Liver (tissue), 3 donors: ENCODE results near the gene PKDREJ.

ENCODE experiments used
- EGR1 ChIP-seq, 2 donors: IDR thresholded peaks; 2 replicates each; pipeline ENCODE4 v1.6.1; 2016 to 2018; ENCODE audit warnings: antibody characterized with exemption in 2 of 2, low read depth in 2 of 2
- FOXA1 ChIP-seq: IDR thresholded peaks from 2 replicates; pipeline ENCODE4 v1.6.1; 2016; ENCODE audit warnings: antibody characterized with exemption
- HNF4G ChIP-seq: IDR thresholded peaks from 2 replicates; pipeline ENCODE4 v1.6.1; 2016; ENCODE audit warnings: antibody characterized with exemption
- JUND ChIP-seq, 2 donors: IDR thresholded peaks; 2 replicates each; pipeline ENCODE4 v1.6.1; 2016; ENCODE audit warnings: antibody characterized with exemption in 2 of 2
- RAD21 ChIP-seq, 2 donors: IDR thresholded peaks; 2 replicates each; pipeline ENCODE4 v1.6.1; 2016; ENCODE audit warnings: antibody characterized with exemption in 2 of 2, mild to moderate bottlenecking in 2 of 2
- RXRA ChIP-seq, 2 donors: IDR thresholded peaks; 2 replicates each; pipeline ENCODE4 v1.6.1; 2017 to 2018; ENCODE audit warnings: antibody characterized with exemption in 2 of 2, mild to moderate bottlenecking in 1 of 2
- TAF1 ChIP-seq: conservative IDR thresholded peaks from 2 replicates; pipeline ENCODE4 v1.6.1; 2016; ENCODE audit warnings: antibody characterized with exemption, mild to moderate bottlenecking
- TF ChIP-seq, protein P1 (sequence below): fragments of 150-350 bp; IDR thresholded peaks from 2 replicates; pipeline ENCODE4 v1.5.1; 2017; ENCODE audit warnings: improper control_type of control experiment, low read depth, low read length; ENCODE audit not compliant: missing input control
- TF ChIP-seq, protein P2 (sequence below): IDR thresholded peaks from 2 replicates; pipeline ENCODE4 v1.6.1; 2016; ENCODE audit warnings: antibody characterized with exemption, mild to moderate bottlenecking
- TF ChIP-seq, protein P3 (sequence below): IDR thresholded peaks from 2 replicates; pipeline ENCODE4 v1.6.1; 2016; ENCODE audit warnings: antibody characterized with exemption
- donor health status: healthy.
- donor health status: healthy.

DNA sequence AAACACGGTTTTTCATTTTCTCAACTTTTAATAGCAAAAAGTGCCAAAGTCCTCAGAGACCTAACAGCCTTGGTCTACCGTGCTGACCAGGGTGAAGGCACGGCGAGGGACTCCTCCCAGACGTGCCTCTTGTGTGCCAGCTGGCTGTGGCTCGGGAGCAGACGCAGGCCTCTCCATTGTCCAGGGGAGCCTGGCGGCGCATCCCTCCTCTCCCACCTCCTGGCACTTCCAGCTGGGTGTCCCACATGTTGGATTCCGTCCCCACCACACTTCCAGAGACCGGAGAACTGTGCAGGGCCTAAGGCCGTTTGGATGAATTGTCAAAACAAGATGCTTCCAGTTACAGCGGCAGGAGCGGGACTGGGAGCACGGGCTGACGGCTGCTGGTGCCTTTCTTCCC lies 24.6 kb downstream of the PKDREJ start:
- no peak for TF ChIP-seq TAF1
- no peak for TF ChIP-seq RAD21 (IDR thresholded peaks at IDR 0.05)
- TF ChIP-seq, protein P1, sequence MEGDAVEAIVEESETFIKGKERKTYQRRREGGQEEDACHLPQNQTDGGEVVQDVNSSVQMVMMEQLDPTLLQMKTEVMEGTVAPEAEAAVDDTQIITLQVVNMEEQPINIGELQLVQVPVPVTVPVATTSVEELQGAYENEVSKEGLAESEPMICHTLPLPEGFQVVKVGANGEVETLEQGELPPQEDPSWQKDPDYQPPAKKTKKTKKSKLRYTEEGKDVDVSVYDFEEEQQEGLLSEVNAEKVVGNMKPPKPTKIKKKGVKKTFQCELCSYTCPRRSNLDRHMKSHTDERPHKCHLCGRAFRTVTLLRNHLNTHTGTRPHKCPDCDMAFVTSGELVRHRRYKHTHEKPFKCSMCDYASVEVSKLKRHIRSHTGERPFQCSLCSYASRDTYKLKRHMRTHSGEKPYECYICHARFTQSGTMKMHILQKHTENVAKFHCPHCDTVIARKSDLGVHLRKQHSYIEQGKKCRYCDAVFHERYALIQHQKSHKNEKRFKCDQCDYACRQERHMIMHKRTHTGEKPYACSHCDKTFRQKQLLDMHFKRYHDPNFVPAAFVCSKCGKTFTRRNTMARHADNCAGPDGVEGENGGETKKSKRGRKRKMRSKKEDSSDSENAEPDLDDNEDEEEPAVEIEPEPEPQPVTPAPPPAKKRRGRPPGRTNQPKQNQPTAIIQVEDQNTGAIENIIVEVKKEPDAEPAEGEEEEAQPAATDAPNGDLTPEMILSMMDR = no peak
- no peak for TF ChIP-seq RXRA (IDR thresholded peaks at IDR 0.05)
- TF ChIP-seq, protein P2, sequence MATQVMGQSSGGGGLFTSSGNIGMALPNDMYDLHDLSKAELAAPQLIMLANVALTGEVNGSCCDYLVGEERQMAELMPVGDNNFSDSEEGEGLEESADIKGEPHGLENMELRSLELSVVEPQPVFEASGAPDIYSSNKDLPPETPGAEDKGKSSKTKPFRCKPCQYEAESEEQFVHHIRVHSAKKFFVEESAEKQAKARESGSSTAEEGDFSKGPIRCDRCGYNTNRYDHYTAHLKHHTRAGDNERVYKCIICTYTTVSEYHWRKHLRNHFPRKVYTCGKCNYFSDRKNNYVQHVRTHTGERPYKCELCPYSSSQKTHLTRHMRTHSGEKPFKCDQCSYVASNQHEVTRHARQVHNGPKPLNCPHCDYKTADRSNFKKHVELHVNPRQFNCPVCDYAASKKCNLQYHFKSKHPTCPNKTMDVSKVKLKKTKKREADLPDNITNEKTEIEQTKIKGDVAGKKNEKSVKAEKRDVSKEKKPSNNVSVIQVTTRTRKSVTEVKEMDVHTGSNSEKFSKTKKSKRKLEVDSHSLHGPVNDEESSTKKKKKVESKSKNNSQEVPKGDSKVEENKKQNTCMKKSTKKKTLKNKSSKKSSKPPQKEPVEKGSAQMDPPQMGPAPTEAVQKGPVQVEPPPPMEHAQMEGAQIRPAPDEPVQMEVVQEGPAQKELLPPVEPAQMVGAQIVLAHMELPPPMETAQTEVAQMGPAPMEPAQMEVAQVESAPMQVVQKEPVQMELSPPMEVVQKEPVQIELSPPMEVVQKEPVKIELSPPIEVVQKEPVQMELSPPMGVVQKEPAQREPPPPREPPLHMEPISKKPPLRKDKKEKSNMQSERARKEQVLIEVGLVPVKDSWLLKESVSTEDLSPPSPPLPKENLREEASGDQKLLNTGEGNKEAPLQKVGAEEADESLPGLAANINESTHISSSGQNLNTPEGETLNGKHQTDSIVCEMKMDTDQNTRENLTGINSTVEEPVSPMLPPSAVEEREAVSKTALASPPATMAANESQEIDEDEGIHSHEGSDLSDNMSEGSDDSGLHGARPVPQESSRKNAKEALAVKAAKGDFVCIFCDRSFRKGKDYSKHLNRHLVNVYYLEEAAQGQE = no peak
- TF ChIP-seq, protein P3, sequence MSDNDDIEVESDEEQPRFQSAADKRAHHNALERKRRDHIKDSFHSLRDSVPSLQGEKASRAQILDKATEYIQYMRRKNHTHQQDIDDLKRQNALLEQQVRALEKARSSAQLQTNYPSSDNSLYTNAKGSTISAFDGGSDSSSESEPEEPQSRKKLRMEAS = no peak
- TF ChIP-seq JUND (IDR thresholded peaks at IDR 0.05) = no peak
- TF ChIP-seq HNF4G = no peak
- TF ChIP-seq FOXA1 = no peak
- no peak for TF ChIP-seq EGR1 (IDR thresholded peaks at IDR 0.05; ENCODE audit: low read depth in 2 of 2)
